Measurements from ENCODE around the gene PAPOLA.

GRCh38 chr14:96567289-96567899, 65.2 kb downstream of the PAPOLA start:
- TF ChIP-seq SP7 (tag by site-specific recombination; IDR thresholded peaks at IDR 0.05) = no peak
- no peak for TF ChIP-seq ZBTB8A (tag by site-specific recombination; IDR thresholded peaks at IDR 0.05)
- TF ChIP-seq ZNF76 (tag by site-specific recombination; IDR thresholded peaks at IDR 0.05; ENCODE audit: borderline replicate concordance, low read depth) = no peak
- TF ChIP-seq ZNF239 (tag by site-specific recombination; IDR thresholded peaks at IDR 0.05) = no peak
- TF ChIP-seq ZNF580 (tag by site-specific recombination; IDR thresholded peaks at IDR 0.05) = no peak
- no peak for TF ChIP-seq ZNF449 (tag by site-specific recombination; IDR thresholded peaks at IDR 0.05)
- peak; percentile 52 for TF ChIP-seq CTCF (tag by site-specific recombination; IDR thresholded peaks at IDR 0.05)
- no peak for TF ChIP-seq ZNF513 (tag by site-specific recombination; IDR thresholded peaks at IDR 0.05)
- no peak for TF ChIP-seq ZBTB10 (tag by site-specific recombination; IDR thresholded peaks at IDR 0.05)

All from HEK293 (cell line).